Lower leg skin (tissue), 3 donors: ENCODE results near the gene SIGLEC15.

ENCODE experiments used
- CTCF ChIP-seq, 3 donors: fragments of 450-650 bp; IDR thresholded peaks; one replicate each; pipeline ENCODE4 v1.5.1; 2016; ENCODE audit warnings: antibody characterized with exemption in 3 of 3, mild to moderate bottlenecking in 3 of 3, moderate library complexity in 2 of 3
- POLR2A ChIP-seq, 2 donors: fragments of 450-650 bp; IDR thresholded peaks; one replicate each; pipeline ENCODE4 v1.6.1; 2016 to 2017; ENCODE audit warnings: antibody characterized with exemption in 2 of 2, mild to moderate bottlenecking in 1 of 2, moderate library complexity in 1 of 2

- TF ChIP-seq POLR2A (IDR thresholded peaks at IDR 0.05) (no peak), CTCF (IDR thresholded peaks at IDR 0.05) (no peak)
Measured at GRCh38 chr18:45864081-45864480, 38.6 kb downstream of the SIGLEC15 start.
